Left kidney (tissue), 2 donors: ENCODE results near the gene SQSTM1. TPM values are rescaled to one million over a fixed set of nuclear protein-coding genes. Genes with fewer than 3 reads are reported as not detected.

ENCODE experiments used
- DNase-seq: peaks from one replicate; pipeline ENCODE4 v3.0.0-alpha.2; 2013
- polyA plus RNA-seq: library from polyadenylated mRNA; unstranded; fragments of 120-200 nt; gene quantifications from one replicate; pipeline ENCODE4 v1.2.1, GENCODE V29; 2013; ENCODE audit not compliant: insufficient read length

The SQSTM1 gene
- polyA plus RNA-seq, 1 donor: 82.5 TPM

- no peak for DNase-seq
Measured at GRCh38 chr5:179872828-179873575, 52.3 kb downstream of the SQSTM1 start.

- DNase-seq: no peak
Measured at GRCh38 chr5:179873588-179874110, 52.9 kb downstream of the SQSTM1 start.

- DNase-seq: no peak
Measured at GRCh38 chr5:179874136-179874535, 53.4 kb downstream of the SQSTM1 start.

- DNase-seq: no peak
Measured at GRCh38 chr5:179874536-179875292, 54.0 kb downstream of the SQSTM1 start.

- no peak for DNase-seq
Measured at GRCh38 chr5:179875741-179876609, 55.3 kb downstream of the SQSTM1 start.

GRCh38 chr5:179876610-179876952 lies 55.9 kb downstream of the SQSTM1 start:
- no peak for DNase-seq

- no peak for DNase-seq
Measured at GRCh38 chr5:179878222-179879002, 57.7 kb downstream of the SQSTM1 start.

- no peak for DNase-seq
Measured at GRCh38 chr5:179879003-179879689, 58.4 kb downstream of the SQSTM1 start.

- no peak for DNase-seq
Measured at GRCh38 chr5:179879690-179880010, 58.9 kb downstream of the SQSTM1 start.

GRCh38 chr5:179880066-179880650 lies 59.5 kb downstream of the SQSTM1 start:
- no peak for DNase-seq

GRCh38 chr5:179880848-179881590 lies 60.3 kb downstream of the SQSTM1 start:
- no peak for DNase-seq

- no peak for DNase-seq
Measured at GRCh38 chr5:179882338-179882737, 61.6 kb downstream of the SQSTM1 start.

- no peak for DNase-seq
Measured at GRCh38 chr5:179883163-179883562, 62.5 kb downstream of the SQSTM1 start.

GRCh38 chr5:179885491-179886090 lies 64.9 kb downstream of the SQSTM1 start:
- no peak for DNase-seq

GRCh38 chr5:179886190-179886911 lies 65.6 kb downstream of the SQSTM1 start:
- DNase-seq: no peak

GRCh38 chr5:179887095-179887494 lies 66.4 kb downstream of the SQSTM1 start:
- DNase-seq: no peak
